K562 (cell line): ENCODE measurements around the gene INSYN2B. TPM values are rescaled to one million over a fixed set of nuclear protein-coding genes. Genes with fewer than 3 reads are reported as not detected.

Experiments used
- ATAC-seq: fragments of 200-7000 bp; cut with Tn5 transposase; 3 replicates; pipeline ENCODE4 v1.9.1; 2020; ENCODE audit warnings: moderate library complexity
- BruUV-seq: library from RNA; stranded (reverse); fragments of 400-500 nt; replicated peaks from 2 replicates; lab custom pipeline; 2021; lab: Mats Ljungman, UMichigan
- CTCF ChIA-PET: fragments of 300-600 bp; formaldehyde crosslinking; extraction: SDS; loops from one replicate; lab custom pipeline; 2021; ENCODE audit warnings: low intra/inter-chr PET ratio; lab: Yijun Ruan, JAX
- POLR2A ChIA-PET: fragments of 300-600, 350-650 bp; sonication (Branson Sonifier 250); formaldehyde crosslinking; extraction: SDS; loops from one replicate; lab custom pipeline; 2021; ENCODE audit warnings: antibody characterized with exemption, inconsistent platforms; lab: Yijun Ruan, JAX
- DNase-seq, 4 experiments: peaks; one replicate each; pipeline versions ENCODE4 v3.0.0 to v3.0.0-alpha.2; 2011 to 2018; ENCODE audit warnings: low spot score in 3 of 4, mixed read lengths in 3 of 4; ENCODE audit errors: extremely low read depth in 1 of 4
- FAIRE-seq: peaks from 2 replicates; lab custom pipeline; 2011; peaks lifted over from hg19 to GRCh38; lab: Jason Lieb, UNC
- H2AFZ ChIP-seq: 2 replicates; pipeline ENCODE4 v1.6.0; 2011; ENCODE audit warnings: low read depth, low read length, control low read depth, inconsistent platforms
- H3K27ac ChIP-seq: fragments of 200-600 bp; 3 replicates; pipeline ENCODE4 v1.8.0; 2011; ENCODE audit warnings: low read depth, mild to moderate bottlenecking, control low read depth, inconsistent platforms, low read length, moderate library complexity, mixed read lengths; ENCODE audit errors: extremely low read depth
- H3K27me3 ChIP-seq, 2 experiments: fragments of 300-600 bp in 1 of 2; 2 replicates in 1 of 2; 3 replicates in 1 of 2; pipeline versions ENCODE4 v1.6.0 to v1.8.0; 2011; ENCODE audit warnings: inconsistent platforms in 2 of 2, low read length in 2 of 2, mild to moderate bottlenecking in 1 of 2, mixed read lengths in 1 of 2, moderate library complexity in 1 of 2; ENCODE audit not compliant: control insufficient read depth in 2 of 2, insufficient read depth in 2 of 2
- H3K36me3 ChIP-seq: fragments of 300-600 bp; 3 replicates; pipeline ENCODE4 v1.8.0; 2011; ENCODE audit warnings: mild to moderate bottlenecking, low read length, inconsistent platforms; ENCODE audit not compliant: control insufficient read depth, insufficient read depth
- H3K4me1 ChIP-seq, 2 experiments: fragments of 200-600 bp in 1 of 2; replicated peaks in 1 of 2; 2 replicates in 1 of 2; 3 replicates in 1 of 2; pipeline versions ENCODE4 v1.5.1 to v1.8.0; 2011; ENCODE audit warnings: inconsistent platforms in 2 of 2, low read length in 2 of 2, mild to moderate bottlenecking in 1 of 2, mixed read lengths in 1 of 2, moderate library complexity in 1 of 2; ENCODE audit not compliant: control insufficient read depth in 2 of 2, insufficient read depth in 2 of 2
- H3K4me2 ChIP-seq: 2 replicates; pipeline ENCODE4 v1.6.1; 2011; ENCODE audit warnings: low read length, control low read depth, inconsistent platforms, mixed read lengths; ENCODE audit not compliant: insufficient read depth
- H3K4me3 ChIP-seq: fragments of 200-600 bp; sonication (generic), shearing (Covaris generic); 2 replicates; pipeline ENCODE4 v1.5.1; 2016; ENCODE audit warnings: control low read depth, inconsistent platforms
- H3K79me2 ChIP-seq: fragments of 200-600 bp; 3 replicates; pipeline ENCODE4 v1.8.0; 2011; ENCODE audit warnings: low read length, inconsistent platforms; ENCODE audit not compliant: control insufficient read depth, insufficient read depth
- H3K9ac ChIP-seq, 2 experiments: 2 replicates each; pipeline versions ENCODE4 v1.6.0 to v1.6.1; 2011; ENCODE audit warnings: low read depth in 2 of 2, low read length in 2 of 2, control low read depth in 1 of 2, inconsistent platforms in 1 of 2, mild to moderate bottlenecking in 1 of 2, mixed read lengths in 1 of 2; ENCODE audit not compliant: insufficient read depth in 1 of 2
- H3K9me1 ChIP-seq: one replicate; pipeline ENCODE4 v1.6.0; 2011; ENCODE audit warnings: inconsistent platforms, mild to moderate bottlenecking, low read length, moderate library complexity; ENCODE audit not compliant: control insufficient read depth, insufficient read depth
- H3K9me3 ChIP-seq: replicated peaks from 2 replicates; pipeline ENCODE4 v1.5.1; 2011; ENCODE audit warnings: low read depth, low read length, inconsistent platforms; ENCODE audit not compliant: control insufficient read depth, insufficient read depth
- H4K20me1 ChIP-seq: replicated peaks from 2 replicates; pipeline ENCODE4 v1.6.1; 2011; ENCODE audit warnings: low read length, inconsistent platforms, mixed read lengths; ENCODE audit not compliant: control insufficient read depth, insufficient read depth
- CBFB ChIP-seq: sonication (generic); formaldehyde crosslinking; IDR thresholded peaks from 2 replicates; pipeline ENCODE4 v1.4.0; 2020; ENCODE audit warnings: mild to moderate bottlenecking, missing genetic modification reagents
- ERF ChIP-seq: fragments of 450-650 bp; formaldehyde crosslinking; IDR thresholded peaks from 2 replicates; pipeline ENCODE4 v1.4.0; 2020; ENCODE audit warnings: mild to moderate bottlenecking, mixed read lengths
- EZH2 ChIP-seq: IDR thresholded peaks from 2 replicates; pipeline ENCODE4 v1.6.1; 2012; ENCODE audit warnings: low read depth, mild to moderate bottlenecking, inconsistent platforms, low read length, borderline replicate concordance
- FUS ChIP-seq: fragments of 200-400 bp; formaldehyde crosslinking; optimal IDR thresholded peaks from 2 replicates; pipeline ENCODE3; 2017; ENCODE audit warnings: low read depth, low read length
- JUN ChIP-seq, 2 experiments: sonication (generic) in 1 of 2; formaldehyde crosslinking in 1 of 2; IDR thresholded peaks; 2 replicates each; pipeline versions ENCODE4 v1.6.1 to v1.8.0; 2012 to 2022; ENCODE audit warnings: borderline replicate concordance in 2 of 2, mild to moderate bottlenecking in 2 of 2, improper control_type of control experiment in 1 of 2, low read depth in 1 of 2, low read length in 1 of 2, missing genetic modification reagents in 1 of 2
- NR4A1 ChIP-seq, 2 experiments: fragments of 250-450 bp in 1 of 2; fragments of 450-650 bp in 1 of 2; sonication (Bioruptor Pico) in 1 of 2; IDR thresholded peaks; 2 replicates each; pipeline versions ENCODE4 v1.4.0 to v1.6.1; 2016 to 2020; ENCODE audit warnings: mild to moderate bottlenecking in 2 of 2, missing compliant biosample characterization in 1 of 2, missing genetic modification characterization in 1 of 2, moderate library complexity in 1 of 2
- RFX1 ChIP-seq: fragments of 450-650 bp; IDR thresholded peaks from 2 replicates; pipeline ENCODE4 v1.6.1; 2016; ENCODE audit warnings: mild to moderate bottlenecking, moderate library complexity
- ZBED1 ChIP-seq: IDR thresholded peaks from 2 replicates; pipeline ENCODE4 v1.6.1; 2014
- ZNF212 ChIP-seq: fragments of 450-650 bp; formaldehyde crosslinking; IDR thresholded peaks from 2 replicates; pipeline ENCODE4 v1.4.0; 2020; ENCODE audit warnings: mild to moderate bottlenecking
- in situ Hi-C: fragments of 300-500 bp; cut with MboI; formaldehyde crosslinking; loops from 4 replicates; pipeline ENCODE4 v1.15.0; 2018; ENCODE audit warnings: inconsistent platforms, mixed read lengths
- intact Hi-C: fragments of 100-400 bp; cut with micrococcal nuclease; formaldehyde crosslinking; loops from 2 replicates; pipeline ENCODE4 v1.14.2; 2022
- polyA plus RNA-seq, 8 experiments: library from polyadenylated mRNA; depleted of rRNA in 4 of 8; stranded (reverse) in 5 of 8; unstranded in 3 of 8; fragments of >200 nt; fragmentation: Nextera tagmentation in 2 of 8; fragmentation: Illumina TruSeq in 1 of 8; extraction: Ambion mirVana in 2 of 8; extraction: Trizol in 1 of 8; gene quantifications; 2 replicates each; pipeline versions ENCODE4 v1.2.1 to v1.2.3, GENCODE V29; 2011 to 2014; ENCODE audit warnings: inconsistent platforms in 1 of 8, missing spikeins in 1 of 8
- total RNA-seq, 7 experiments: library from RNA; depleted of rRNA in 6 of 7; stranded (reverse); fragments of >200 nt in 6 of 7; fragmentation: Illumina TruSeq in 2 of 7; extraction: Trizol in 2 of 7; gene quantifications; 2 replicates each; pipeline versions ENCODE4 v1.2.1 to v1.2.3, GENCODE V29; 2011 to 2021; ENCODE audit warnings: low replicate concordance in 1 of 7
- TF ChIP-seq, protein P1 (sequence below): fragments of 250-450 bp; sonication (Bioruptor Pico); IDR thresholded peaks from 2 replicates; pipeline ENCODE4 v1.8.0; 2021; ENCODE audit warnings: moderate library complexity, mild to moderate bottlenecking, inconsistent platforms
- TF ChIP-seq, protein P2 (sequence below), 2 experiments: fragments of 450-650 bp in 1 of 2; sonication (generic) in 1 of 2; formaldehyde crosslinking in 1 of 2; IDR thresholded peaks in 1 of 2; conservative IDR thresholded peaks in 1 of 2; 2 replicates each; pipeline versions ENCODE4 v1.6.1 to v1.8.1; 2016 to 2023; ENCODE audit warnings: mild to moderate bottlenecking in 2 of 2, moderate library complexity in 2 of 2, inconsistent platforms in 1 of 2, missing genetic modification reagents in 1 of 2
- TF ChIP-seq, protein P3 (sequence below): fragments of 250-450 bp; sonication (Bioruptor Pico); IDR thresholded peaks from 2 replicates; pipeline ENCODE4 v1.4.0; 2020; ENCODE audit warnings: borderline replicate concordance

INSYN2B gene
- total and polyA plus RNA-seq, 9 of the 15 experiments (the other 6 are each of a cell fraction or from before 2014, with no cell fraction given) = not detected

DNA sequence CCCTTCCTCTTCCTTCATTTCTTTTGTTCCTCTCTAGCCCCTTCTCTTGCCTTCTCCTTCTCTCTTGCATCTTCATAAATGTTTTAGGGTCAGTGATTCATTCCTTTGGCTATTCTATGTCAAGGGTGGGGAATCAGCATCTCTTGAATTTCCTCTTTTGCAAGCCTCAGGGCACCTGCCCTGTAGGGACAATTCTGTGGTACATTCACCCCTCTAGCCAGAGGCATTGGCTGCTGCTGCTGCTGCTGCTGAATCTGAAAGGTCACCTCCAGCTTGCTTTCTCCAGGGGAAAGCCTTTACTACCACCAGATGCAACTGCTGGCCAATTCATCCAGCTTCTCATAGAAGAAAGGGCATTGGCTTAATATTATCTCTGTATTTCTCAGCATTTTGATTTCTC, 87.3 kb downstream of the INSYN2B start:
- TF ChIP-seq FUS (no peak), CBFB (CRISPR knock-in tag) (no peak), JUN (IDR thresholded peaks at IDR 0.05; ENCODE audit: borderline replicate concordance, low read depth, low read length) (no peak), JUN (CRISPR knock-in tag; IDR thresholded peaks at IDR 0.05; ENCODE audit: borderline replicate concordance) (no peak), ERF (CRISPR knock-in tag) (no peak), ZBED1 (no peak), NR4A1 (CRISPR knock-in tag; IDR thresholded peaks at IDR 0.05) (no peak), NR4A1 (tag; IDR thresholded peaks at IDR 0.05) (no peak), RFX1 (no peak), EZH2 (no peak), ZNF212 (CRISPR knock-in tag) (no peak)
- TF ChIP-seq, protein P1, sequence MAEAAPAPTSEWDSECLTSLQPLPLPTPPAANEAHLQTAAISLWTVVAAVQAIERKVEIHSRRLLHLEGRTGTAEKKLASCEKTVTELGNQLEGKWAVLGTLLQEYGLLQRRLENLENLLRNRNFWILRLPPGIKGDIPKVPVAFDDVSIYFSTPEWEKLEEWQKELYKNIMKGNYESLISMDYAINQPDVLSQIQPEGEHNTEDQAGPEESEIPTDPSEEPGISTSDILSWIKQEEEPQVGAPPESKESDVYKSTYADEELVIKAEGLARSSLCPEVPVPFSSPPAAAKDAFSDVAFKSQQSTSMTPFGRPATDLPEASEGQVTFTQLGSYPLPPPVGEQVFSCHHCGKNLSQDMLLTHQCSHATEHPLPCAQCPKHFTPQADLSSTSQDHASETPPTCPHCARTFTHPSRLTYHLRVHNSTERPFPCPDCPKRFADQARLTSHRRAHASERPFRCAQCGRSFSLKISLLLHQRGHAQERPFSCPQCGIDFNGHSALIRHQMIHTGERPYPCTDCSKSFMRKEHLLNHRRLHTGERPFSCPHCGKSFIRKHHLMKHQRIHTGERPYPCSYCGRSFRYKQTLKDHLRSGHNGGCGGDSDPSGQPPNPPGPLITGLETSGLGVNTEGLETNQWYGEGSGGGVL (CRISPR knock-in tag) = no peak
- TF ChIP-seq, protein P2, sequence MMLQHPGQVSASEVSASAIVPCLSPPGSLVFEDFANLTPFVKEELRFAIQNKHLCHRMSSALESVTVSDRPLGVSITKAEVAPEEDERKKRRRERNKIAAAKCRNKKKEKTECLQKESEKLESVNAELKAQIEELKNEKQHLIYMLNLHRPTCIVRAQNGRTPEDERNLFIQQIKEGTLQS (IDR thresholded peaks at IDR 0.05) = no peak
- TF ChIP-seq, protein P2 (CRISPR knock-in tag; conservative IDR thresholded peaks at IDR 0.05) = no peak
- TF ChIP-seq, protein P3, sequence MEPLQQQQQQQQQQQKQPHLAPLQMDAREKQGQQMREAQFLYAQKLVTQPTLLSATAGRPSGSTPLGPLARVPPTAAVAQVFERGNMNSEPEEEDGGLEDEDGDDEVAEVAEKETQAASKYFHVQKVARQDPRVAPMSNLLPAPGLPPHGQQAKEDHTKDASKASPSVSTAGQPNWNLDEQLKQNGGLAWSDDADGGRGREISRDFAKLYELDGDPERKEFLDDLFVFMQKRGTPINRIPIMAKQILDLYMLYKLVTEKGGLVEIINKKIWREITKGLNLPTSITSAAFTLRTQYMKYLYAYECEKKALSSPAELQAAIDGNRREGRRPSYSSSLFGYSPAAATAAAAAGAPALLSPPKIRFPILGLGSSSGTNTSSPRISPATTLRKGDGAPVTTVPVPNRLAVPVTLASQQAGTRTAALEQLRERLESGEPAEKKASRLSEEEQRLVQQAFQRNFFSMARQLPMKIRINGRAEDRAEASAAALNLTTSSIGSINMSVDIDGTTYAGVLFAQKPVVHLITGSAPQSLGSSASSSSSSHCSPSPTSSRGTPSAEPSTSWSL (CRISPR knock-in tag) = no peak
- Histone ChIP-seq H3K4me1 (no peaks in the 10 kb centered on the region), H3K9me3 (no peaks in the 10 kb centered on the region), H3K27ac (no peak overlapping the region), H3K4me2 (no peak overlapping the region), H4K20me1 (no peaks in the 10 kb centered on the region), H3K36me3 (no peaks in the 10 kb centered on the region), H3K9me1 (no peaks in the 10 kb centered on the region), H3K9ac (no peak overlapping the region), H3K4me3 (no peak overlapping the region), H3K79me2 (no peaks in the 10 kb centered on the region), H3K27me3 (no peaks in the 10 kb centered on the region), H2AFZ (no peak overlapping the region)
- DNase-seq (no peak), FAIRE-seq (no peak), ATAC-seq (no peak)
- intact Hi-C loops = no loop called here
- in situ Hi-C loops = no loop called here
- BruUV-seq = no TSS peak
- CTCF ChIA-PET = no interaction called here
- POLR2A ChIA-PET = no interaction called here
